HG03457 (cell line): ENCODE data around the gene SUN1.

Source experiments
- ATAC-seq: cut with Tn5 transposase; IDR thresholded peaks from one replicate; pipeline ENCODE4 v1.9.1; 2021; ENCODE audit warnings: moderate number of reproducible peaks; ENCODE audit not compliant: unreplicated experiment

The SUN1 gene

DNA sequence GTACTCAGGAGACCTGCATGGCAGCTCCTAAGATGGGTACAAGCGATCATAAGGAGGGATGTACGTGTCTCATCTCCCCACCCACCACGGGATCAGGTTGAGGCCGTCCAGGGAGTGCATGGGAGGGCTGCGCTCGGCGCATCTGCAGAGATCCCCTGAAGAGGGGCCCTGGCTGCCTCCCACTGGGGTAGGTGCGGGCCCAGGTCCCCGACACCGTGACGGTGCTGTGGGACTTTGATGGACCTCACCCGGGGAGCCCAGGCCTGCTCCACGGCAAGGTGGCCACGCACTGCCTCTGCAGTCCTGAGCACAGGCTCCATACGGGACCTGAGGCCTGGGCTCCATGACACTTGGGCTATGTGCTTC, 56.7 kb downstream of the SUN1 start:
- ATAC-seq, result no peak

DNA sequence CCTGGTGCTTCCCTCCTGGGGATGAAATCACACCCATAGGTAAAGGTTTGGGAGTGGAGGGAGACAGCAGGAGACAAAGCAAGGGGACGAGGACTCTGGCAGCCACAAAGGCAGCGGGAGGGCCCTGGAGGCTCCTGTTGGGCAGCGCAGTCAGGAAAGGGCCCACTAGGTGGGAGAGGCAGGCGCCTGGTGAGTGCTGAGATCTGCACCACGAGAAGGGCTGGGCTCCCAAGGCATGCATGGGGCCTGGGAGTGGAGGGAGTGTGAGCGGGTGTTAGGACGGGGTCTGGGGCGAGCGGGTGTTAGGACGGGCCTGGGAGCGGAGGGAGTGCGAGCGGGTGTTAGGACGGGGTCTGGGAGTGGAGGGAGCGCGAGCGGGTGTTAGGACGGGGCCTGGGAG, 57.1 kb downstream of the SUN1 start:
- ATAC-seq, result no peak

DNA sequence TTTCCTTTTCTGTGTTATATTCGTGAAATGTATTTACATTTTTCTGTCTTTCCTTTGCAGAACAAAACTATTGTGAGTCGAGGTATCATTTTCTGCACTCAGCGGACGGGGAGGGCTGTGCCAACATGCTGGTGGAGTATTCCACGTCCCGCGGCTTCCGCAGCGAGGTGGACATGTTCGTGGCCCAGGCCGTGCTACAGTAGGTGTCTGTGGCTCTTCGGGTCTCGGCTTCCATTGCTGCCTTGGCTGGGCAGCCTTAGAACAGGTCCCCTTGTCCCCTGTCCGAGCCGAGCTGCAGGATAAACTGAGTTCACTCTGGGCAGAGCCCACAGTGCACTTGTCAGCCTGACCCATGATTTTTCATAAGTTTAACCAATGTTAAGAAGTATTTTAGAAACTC, 58.6 kb downstream of the SUN1 start:
- ATAC-seq, result no peak

DNA sequence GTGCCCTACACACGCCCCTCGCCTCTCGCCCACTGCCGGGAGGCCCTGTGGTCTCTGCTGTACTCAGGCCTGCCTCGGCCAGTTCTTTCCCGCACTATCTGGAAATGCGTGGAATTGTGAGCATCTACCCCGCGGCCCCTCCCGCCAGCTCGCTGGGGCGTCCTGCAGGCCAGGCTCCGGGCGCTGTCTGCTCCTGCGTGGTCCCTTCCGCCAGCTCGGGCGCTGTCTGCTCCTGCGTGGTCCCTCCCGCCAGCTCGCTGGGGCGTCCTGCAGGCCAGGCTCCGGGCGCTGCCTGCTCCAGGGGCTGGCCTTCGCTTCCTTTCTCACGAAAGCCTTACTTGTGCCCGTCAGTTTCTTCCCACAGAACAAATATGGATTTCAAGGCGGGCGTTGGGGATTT, 59.0 kb downstream of the SUN1 start:
- ATAC-seq, result no peak

DNA sequence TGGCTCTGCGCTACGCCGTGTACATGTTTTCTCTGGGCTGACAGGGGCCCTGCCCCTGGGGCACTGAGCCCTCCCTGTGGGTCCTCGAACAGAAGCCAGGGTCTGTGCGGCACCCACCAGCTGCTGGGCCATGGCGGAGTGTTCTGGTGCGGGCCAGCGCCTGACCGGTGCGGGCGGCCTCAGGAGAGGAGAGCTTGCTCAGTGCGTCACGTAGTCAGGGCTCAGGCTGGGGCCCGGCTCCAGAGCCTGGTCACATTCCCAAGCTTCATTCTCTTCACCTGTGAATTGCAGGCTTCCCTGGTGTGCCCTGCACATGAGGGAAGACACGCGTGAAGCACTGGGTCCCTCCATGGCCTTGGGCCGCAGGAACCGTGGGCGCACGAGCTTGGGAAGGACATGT, 59.5 kb downstream of the SUN1 start:
- ATAC-seq, result no peak

DNA sequence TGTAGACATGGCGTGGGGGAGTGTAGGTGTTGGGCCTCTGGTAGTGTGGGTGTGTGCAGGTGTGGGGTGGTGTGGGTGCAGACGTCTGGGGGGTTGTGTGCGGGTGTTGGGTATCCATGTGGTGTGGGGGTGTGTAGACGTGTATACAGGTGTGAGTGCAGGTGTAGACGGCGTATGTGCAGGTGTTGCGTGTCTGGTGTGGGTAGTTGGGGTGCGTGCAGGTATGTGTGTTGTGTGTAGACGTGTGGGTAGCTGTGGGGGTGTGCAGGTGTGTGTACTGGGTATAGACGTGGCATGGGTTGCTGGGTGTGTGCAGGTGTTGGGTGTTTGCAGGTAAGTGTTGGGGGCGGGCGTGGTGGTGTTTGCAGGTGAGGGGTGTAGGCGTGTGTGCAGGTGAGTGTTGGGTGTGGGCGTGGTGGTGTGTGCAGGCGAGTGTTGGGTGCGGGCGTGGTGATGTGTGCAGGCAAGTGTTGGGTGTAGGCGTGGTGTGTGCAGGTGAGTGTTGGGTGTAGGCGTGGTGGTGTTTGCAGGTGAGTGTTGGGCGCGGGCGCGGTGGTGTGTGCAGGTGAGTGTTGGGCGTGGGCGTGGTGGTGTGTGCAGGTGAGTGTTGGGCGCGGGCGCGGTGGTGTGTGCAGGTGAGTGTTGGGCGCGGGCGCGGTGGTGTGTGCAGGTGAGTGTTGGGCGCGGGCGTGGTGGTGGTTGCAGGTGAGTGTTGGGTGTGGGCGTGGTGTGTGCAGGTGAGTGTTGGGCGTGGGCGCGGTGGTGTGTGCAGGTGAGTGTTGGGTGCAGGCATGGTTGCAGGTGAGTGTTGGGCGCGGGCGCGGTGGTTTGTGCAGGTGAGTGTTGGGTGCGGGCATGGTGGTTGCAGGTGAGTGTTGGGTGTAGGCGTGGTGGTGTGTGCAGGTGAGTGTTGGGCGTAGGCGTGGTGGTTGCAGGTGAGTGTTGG, 60.6 kb downstream of the SUN1 start:
- no peak for ATAC-seq

DNA sequence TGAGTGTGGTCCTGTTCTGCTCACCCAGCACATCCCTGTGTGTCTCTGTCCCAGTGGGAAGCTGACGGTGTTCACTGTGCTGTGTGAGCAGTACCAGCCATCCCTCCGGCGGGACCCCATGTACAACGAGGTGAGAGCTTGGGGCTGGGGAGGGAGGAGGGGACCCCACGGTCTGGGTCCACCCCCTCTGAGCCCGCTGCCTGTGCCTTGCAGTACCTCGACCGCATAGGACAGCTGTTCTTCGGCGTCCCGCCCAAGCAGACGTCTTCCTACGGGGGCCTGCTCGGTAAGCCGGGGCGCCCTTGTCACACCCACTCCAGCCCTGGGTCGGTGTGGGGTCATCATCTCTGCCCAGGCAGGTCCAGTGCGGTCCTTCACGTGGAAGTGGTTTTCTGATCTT, 61.4 kb downstream of the SUN1 start:
- no peak for ATAC-seq

DNA sequence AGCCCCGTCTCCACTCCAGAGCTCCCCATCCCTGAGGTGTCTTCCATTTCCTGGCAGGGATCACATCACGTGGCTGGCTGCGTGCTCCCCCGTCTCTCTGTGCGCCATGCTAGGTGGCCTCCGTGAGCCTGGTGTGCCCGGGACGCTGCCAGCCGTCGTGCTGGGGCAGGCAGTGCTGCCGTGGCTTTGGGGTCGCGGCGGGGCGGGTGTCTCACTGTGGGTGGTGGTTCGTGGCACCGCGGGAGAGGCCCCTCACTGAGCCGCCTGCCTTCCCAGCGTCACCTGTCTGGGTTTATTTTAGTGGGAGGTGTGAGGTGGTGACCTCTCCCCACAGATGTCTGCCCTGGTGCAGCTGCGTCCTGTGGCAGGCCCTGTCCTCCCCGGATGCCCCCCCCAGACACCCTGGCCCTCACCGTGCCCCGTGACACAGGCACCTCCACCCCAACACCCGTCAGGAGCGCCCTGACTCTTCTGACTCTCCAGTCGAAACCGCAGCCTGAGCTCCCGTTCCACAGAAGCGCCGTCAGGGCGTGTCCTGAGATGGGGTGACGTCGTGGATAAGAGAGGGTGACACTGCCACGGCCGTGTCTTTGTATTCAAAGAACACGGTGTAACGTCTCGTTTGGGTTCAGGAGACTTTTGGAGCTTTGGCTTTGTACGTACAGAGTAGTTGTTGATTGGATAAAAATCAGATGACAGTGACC, 62.0 kb downstream of the SUN1 start:
- no peak for ATAC-seq

DNA sequence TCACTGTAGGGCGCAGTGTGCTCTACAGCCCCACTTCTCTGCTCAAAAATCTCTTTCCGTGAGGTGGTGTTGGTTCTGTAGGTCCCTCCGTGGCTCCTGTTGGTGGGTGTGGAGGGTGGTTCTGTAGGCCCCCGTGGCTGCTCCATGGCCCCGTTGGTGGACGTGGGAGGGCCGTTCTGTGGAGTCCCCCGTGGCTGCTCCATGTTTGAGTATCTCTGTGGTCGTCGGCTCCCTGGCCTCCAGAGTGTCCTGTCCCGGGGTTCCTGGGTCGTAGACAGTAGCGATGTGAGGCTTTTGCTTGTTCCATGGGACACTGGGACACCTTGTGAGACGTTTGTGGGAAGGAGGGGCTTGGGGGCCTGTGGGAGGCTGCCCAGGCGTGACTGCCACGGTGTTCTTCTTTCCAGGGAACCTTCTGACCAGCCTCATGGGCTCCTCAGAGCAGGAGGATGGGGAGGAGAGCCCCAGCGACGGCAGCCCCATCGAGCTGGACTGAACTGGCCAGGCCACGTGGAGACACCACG, 62.7 kb downstream of the SUN1 start:
- no peak for ATAC-seq

DNA sequence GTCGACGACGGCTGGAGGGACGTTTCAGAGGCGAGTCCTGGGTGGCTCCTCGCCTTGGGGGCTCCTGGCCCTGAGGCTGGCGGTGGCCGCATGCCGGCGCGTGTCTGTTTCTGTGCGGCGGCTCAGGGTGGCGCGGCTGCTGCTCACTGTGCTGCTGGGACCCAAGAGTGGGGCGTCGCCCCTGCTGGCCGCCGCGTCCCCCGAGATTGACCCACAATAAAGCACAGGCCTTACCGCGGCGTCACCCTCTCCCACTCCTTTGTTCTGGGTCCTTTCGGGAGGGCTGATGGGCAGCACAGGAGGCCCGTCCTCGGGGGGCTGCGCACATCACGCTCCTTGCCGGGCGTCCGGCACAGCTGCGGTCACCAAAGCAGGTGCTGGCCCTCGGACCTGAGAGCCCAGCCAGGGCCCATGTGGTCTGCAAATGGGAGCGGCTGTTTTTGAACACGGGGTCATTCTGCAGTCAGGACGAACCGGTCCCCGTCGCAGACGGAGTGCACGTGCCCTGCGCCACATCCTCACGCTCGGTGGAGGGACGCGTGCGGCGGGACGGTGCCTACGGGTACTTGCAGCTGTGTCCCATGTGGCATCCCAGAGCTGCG, 63.3 kb downstream of the SUN1 start:
- no peak for ATAC-seq

DNA sequence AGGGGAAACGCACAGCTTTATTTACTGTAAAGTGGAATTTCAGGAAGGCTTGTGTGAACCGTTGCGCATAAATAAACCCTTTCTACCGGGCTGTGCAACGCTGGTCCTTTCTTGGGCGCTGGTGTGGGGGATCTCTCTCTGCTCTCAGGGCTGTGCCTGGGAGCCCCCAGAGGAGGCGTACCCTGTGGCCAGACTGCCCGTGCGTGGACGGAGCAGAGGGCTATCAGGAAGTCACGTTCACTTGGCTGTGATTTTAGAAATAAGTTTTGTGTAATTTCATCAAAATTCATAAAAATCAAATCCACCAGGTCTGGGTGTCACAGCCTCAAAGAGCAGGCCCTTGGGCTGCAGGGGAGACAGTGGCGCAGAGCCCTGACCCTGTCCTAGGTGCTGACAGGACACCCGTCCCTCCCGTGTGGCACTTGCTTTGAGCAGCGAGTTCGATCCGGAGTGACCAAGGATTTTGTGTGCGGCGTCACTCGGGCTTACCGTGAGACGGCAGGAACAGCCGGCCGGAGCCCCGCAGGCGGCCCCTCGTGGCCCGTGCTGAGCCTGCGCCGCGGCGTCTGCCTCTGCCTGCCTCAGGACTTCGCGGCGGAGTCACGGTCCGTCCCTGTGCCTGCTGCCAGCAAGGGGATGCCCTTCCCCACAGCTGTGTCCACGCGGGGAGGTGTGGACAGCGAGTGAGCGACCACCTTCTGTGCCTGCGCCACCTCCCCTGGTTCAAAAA, 64.2 kb downstream of the SUN1 start:
- ATAC-seq, result no peak

DNA sequence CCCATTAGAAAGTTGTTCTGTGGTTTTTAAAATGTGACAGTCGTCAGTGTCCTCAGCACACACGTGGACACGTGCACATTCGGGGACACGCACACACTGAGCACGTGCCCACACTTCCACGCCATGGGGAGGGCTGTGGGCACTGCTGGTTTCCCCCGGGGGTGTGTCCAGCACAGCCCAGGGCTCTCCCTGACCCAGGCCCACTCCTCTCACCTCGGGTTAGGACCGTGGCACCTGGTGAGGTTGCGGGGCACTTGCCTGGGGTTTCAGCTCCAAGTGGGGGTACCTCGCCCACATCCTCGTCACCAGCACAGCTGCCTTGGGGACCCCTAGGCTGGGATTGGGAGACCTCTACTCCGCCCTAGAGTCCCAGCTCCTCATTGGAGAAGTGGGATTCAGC, 64.8 kb downstream of the SUN1 start:
- no peak for ATAC-seq

DNA sequence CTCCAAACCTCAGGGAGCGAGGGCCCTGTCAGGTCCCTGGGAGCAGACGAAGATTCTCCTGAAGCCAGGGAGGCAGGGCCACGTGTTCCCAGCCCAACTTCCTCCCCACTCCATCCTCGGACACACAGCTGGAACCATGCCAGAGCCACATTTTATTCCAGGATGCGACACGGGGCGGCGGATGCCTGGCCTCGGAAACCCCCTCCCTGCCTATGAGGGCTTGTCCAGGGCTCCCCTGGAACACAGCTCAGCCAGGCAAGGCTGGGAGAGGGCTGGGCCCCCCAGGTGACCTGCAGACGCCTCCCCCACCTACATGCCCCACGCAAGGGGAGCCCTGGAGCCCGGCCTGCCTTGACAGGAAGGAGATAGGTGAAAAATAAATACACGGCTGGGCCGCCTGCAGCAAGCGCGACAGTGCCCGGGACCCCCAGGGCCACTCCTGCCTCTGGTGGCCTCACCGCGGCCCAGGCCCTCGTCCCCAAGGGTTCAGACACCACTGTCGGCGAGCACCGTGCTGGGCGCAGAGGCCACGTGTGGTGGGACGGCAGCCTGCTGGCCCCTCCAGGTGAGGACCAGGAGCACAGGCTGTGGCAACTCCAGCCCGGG, 65.6 kb downstream of the SUN1 start:
- no peak for ATAC-seq

DNA sequence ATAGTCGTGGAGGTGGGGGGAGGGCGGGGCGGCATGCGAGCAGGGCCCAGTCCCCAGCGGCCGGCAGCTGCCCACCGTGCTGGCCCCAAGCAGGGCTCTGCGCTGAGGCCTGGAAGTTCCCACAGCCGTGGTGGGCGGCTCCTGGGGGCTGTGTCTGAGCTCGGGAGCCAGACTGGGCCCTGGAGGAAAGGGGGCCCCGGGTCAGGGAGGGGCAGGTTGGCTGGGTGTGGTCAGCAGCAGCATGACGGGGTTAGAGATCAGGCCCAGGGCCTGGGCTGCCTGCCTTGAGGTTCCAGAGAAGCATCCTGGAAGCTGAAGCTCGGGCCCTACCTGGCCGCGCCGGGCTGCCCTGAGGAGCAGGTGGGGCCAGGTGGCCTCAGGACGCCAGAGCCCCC, 66.2 kb downstream of the SUN1 start:
- no peak for ATAC-seq

DNA sequence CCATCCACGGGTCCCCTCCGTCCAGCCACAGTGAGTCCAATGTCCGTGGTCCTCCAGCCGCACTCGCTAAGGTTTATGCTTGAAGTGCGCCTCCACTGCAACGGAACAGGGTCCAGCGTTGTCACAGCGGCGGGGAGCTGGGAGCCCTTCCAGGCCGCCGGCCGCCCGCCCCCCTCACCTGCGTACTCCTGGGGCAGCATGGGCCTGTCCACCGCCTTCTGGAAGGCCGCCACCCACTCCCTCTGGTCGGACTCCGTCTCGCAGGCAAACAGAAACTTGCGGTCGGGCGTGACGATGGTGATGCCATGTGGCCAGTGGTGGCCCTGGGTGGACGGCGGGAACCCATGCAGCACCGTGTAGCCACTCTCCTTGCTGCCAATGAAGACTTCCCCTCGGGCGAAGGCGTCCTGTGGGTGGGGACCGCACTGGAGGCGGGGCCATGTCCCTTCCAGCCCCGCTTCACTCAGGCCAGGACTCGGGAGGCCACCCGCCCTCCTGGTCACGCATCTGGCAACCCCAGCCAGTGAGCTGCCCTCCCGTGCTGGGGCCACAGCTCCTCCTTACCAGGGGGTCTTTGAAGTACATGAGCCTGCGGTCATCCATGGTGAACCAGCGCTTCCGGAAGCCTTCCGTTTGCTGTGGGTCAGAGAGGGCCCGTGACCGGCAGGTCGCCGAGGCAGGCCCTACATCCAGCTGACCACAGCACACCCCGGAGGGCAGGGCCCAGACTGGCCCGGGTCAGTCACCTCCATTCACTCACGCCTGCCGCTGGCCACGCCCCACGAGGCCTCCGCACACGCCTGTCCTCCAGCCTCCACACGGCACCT, 66.8 kb downstream of the SUN1 start:
- ATAC-seq, result no peak

DNA sequence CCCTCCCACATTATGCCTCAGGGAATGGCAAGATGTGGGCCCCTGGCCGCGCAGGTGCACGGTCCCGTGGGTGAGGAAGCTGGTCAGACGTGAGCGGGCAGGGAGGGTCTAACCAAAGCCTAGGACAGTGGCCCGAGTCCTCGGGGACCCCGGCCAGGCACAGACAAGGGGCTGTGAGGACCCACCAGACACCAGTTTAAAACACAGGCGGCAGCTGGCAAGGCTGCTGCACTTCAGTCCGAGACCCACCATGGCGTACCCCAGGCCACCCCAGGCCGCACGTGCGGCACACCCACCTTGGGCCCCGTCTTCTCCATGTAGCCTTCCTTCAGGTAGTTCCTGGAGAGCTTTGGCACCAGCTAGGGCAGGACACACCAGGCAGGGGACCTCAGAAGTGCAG, 67.5 kb downstream of the SUN1 start:
- ATAC-seq, result no peak

DNA sequence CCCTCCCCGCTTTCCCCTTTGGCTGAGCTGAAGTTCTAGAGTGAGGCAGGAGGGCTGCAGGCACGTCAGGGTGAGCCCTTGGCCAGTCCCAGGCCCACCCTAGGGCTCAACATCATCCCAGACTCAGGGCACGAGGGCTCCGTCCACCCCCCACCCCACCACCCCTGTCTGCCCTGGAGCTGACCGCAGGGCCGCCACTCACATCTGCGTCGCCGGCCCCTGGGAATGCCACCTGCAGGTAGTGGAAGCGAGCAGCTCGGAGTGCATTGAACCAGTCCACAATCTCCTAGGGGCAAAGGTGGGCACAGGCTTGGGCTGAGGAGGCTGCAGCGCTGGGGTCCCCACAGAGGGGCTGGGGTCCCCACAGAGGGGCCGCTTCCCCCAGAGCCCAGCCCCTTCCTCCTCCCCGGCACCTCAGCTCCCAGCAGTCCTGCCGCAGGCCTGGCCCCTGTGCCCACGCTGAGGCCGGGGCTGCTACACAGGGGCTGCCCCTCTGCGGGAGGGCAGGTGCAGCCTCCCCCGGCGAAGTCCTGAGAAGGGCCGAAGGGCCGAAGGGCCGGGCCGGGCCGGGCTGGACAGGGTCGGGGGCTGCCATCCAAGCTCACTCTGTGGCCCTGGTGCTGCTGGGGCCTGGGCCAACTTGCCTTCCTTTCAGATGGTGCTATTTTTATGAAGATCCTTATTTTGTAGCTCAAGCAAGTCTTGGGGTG, 68.2 kb downstream of the SUN1 start:
- ATAC-seq, result no peak

DNA sequence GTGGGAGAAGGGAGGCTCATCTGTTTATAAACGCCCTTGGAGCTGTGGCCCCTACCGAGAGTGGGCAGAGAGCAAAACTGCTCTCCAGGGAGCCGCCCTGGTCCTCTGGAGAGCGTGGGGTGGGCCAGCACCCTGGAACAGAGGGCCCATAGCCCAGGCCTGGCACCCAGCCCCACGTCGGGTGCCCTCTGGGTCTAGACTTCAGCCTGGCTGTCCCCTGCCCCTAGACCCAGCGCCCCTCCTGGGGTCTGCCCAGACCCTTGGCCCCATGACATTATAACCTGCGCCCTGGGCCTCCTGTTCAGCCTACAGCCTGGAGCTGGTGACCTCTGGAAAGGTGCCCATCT, 68.7 kb downstream of the SUN1 start:
- no peak for ATAC-seq

DNA sequence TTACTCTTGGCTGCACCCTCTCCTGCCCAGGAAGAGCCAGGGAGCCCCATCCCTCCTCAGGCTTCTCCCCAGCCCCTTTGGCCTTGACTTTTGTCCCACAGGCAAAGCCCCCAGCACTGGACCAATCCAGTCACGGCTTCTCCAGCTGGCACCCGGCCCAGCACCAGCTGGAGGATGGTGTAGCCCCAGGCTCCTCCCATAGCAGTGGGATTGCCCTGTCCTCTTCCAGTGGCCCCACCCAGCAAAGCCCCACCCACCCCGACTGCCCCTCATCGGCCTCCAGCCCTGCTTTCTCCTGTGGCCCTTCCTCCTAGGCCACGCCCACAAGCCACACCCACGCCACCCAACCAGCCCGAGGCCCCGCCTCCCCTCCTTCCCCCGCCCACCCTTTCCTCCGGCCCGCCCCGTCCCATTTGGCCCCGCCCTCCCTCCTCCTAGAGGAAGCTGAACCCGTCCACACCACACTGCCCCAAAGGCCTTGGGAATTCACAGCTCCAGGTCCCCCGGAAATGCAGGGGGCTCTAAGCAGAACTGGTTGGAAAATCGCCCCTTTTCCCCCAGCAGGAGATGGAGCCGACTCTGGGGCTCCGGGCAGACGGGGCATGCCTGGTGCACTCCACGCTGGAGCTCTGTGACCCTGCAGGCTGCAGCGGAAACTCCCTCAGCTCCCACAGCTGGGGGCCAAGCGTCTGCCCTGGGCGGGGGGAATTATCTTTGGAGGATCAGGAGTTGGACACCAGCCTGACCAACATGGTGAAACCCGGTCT, 69.3 kb downstream of the SUN1 start:
- no peak for ATAC-seq
